ENCODE measurements around the gene DDR2. TPM values are rescaled to one million over a fixed set of nuclear protein-coding genes. Genes with fewer than 3 reads are reported as not detected.

The DDR2 gene
- total RNA-seq, 1 donor from 2014 or later, result 4.4 TPM

DNA sequence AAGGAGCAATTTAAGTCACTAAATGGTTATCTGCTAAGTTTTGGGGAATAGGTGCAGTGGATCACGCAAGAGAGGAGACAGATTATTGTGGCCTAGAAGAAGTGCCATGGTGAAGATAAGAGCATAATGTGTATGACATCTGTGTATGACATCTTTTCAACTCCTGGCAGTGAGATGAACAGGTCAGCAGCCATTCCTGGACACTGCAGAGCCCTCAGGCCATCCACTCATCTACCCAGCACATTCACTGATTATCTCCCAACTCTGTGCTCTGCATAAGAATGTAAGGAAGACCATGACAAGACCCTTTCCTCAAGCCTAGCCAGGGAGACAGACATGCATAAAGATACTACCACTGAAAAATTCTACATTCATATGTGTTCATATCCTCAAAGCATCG lies 73.7 kb downstream of the DDR2 start:
- no peaks in the 10 kb centered on the region for H3K27me3 Mint-ChIP-seq (ENCODE audit: unreplicated experiment)
- no peaks in the 10 kb centered on the region for H3K9me3 Mint-ChIP-seq (ENCODE audit: unreplicated experiment)
- no peak for DNase-seq
- H3K4me3 Mint-ChIP-seq (ENCODE audit: unreplicated experiment), result no peak overlapping the region
- no peaks in the 10 kb centered on the region for H3K36me3 Mint-ChIP-seq (ENCODE audit: unreplicated experiment)
- H3K27ac Mint-ChIP-seq (ENCODE audit: unreplicated experiment), result no peak overlapping the region
- H3K4me1 Mint-ChIP-seq (ENCODE audit: low read depth, unreplicated experiment), result peaks cover 3% of the 10 kb centered on the region
- no peak for TF ChIP-seq CTCF (IDR thresholded peaks at IDR 0.05; ENCODE audit: partially characterized antibody, unreplicated experiment)

- Mint-ChIP-seq H3K27ac (ENCODE audit: unreplicated experiment) (no peak overlapping the region), H3K36me3 (ENCODE audit: unreplicated experiment) (no peaks in the 10 kb centered on the region), H3K4me3 (ENCODE audit: unreplicated experiment) (no peak overlapping the region), H3K4me1 (ENCODE audit: low read depth, unreplicated experiment) (peaks cover 3% of the 10 kb centered on the region), H3K9me3 (ENCODE audit: unreplicated experiment) (no peaks in the 10 kb centered on the region), H3K27me3 (ENCODE audit: unreplicated experiment) (no peaks in the 10 kb centered on the region)
- DNase-seq, result no peak
- no peak for TF ChIP-seq CTCF (IDR thresholded peaks at IDR 0.05; ENCODE audit: partially characterized antibody, unreplicated experiment)
These were observed 74.3 kb downstream of the DDR2 start for GRCh38 chr1:162706606-162707005.

DNA sequence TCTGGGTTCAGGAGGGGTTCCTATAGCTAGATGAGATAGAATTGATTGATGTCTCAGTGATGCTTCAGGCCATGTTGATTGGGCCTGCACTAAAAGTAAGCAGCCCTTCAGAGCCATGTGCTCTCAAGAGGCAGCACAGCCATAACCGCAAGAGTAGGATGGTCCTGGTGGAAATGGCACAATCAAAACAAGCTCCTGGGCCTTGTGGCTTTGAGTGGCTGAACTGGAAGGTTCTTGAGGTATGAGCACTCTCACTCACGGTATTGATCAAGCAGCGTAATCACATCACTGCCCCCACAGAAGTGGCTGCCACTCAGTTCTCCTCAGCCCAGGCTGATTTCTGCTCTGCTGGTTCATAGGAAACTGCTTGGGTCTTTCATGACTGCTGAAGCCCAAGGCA lies 76.0 kb downstream of the DDR2 start:
- no peak for DNase-seq
- Mint-ChIP-seq H3K9me3 (ENCODE audit: unreplicated experiment) (no peaks in the 10 kb centered on the region), H3K36me3 (ENCODE audit: unreplicated experiment) (no peaks in the 10 kb centered on the region), H3K4me1 (ENCODE audit: low read depth, unreplicated experiment) (peaks cover 3% of the 10 kb centered on the region), H3K27ac (ENCODE audit: unreplicated experiment) (no peak overlapping the region), H3K4me3 (ENCODE audit: unreplicated experiment) (no peak overlapping the region), H3K27me3 (ENCODE audit: unreplicated experiment) (no peaks in the 10 kb centered on the region)
- no peak for TF ChIP-seq CTCF (IDR thresholded peaks at IDR 0.05; ENCODE audit: partially characterized antibody, unreplicated experiment)

- no peak overlapping the region for H3K27ac Mint-ChIP-seq (ENCODE audit: unreplicated experiment)
- peaks cover 3% of the 10 kb centered on the region for H3K4me1 Mint-ChIP-seq (ENCODE audit: low read depth, unreplicated experiment)
- no peaks in the 10 kb centered on the region for H3K27me3 Mint-ChIP-seq (ENCODE audit: unreplicated experiment)
- no peak for DNase-seq
- H3K36me3 Mint-ChIP-seq (ENCODE audit: unreplicated experiment), result no peaks in the 10 kb centered on the region
- no peak overlapping the region for H3K4me3 Mint-ChIP-seq (ENCODE audit: unreplicated experiment)
- no peak for TF ChIP-seq CTCF (IDR thresholded peaks at IDR 0.05; ENCODE audit: partially characterized antibody, unreplicated experiment)
- H3K9me3 Mint-ChIP-seq (ENCODE audit: unreplicated experiment), result no peaks in the 10 kb centered on the region
These were observed 77.0 kb downstream of the DDR2 start for GRCh38 chr1:162709132-162709860.

DNA sequence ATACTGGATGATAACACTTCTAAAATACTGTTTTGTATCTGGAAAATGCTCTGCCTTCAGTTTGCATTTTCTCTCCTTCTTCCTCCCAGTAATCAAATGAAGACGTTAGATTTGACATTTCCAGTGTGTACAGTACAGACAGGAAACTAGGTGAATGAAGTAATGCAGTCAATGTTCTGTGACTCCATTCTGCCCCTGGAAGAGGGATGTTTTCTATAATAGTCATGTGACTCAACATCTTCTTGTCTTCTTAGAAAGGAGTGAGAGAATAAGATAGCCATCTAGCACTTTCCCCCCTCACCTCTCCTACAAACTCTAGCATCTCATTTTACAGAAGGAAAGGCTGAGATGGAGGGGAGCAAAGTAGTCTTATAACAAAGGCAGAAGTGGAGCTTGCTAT lies 77.6 kb downstream of the DDR2 start:
- Mint-ChIP-seq H3K4me1 (ENCODE audit: low read depth, unreplicated experiment) (peaks cover 3% of the 10 kb centered on the region), H3K9me3 (ENCODE audit: unreplicated experiment) (no peaks in the 10 kb centered on the region), H3K36me3 (ENCODE audit: unreplicated experiment) (no peaks in the 10 kb centered on the region), H3K27me3 (ENCODE audit: unreplicated experiment) (no peaks in the 10 kb centered on the region), H3K4me3 (ENCODE audit: unreplicated experiment) (no peak overlapping the region), H3K27ac (ENCODE audit: unreplicated experiment) (no peak overlapping the region)
- no peak for DNase-seq
- TF ChIP-seq CTCF (IDR thresholded peaks at IDR 0.05; ENCODE audit: partially characterized antibody, unreplicated experiment), result no peak
